Measurements from ENCODE around the gene CNTN5. TPM values are rescaled to one million over a fixed set of nuclear protein-coding genes. Genes with fewer than 3 reads are reported as not detected.
A peak's percentile ranks its signal among the peaks of the same experiment; 100 is the strongest.

CNTN5 gene
- total and polyA plus RNA-seq, 2 experiments from 2014 or later, result 9.6 to 10.6 TPM

DNA sequence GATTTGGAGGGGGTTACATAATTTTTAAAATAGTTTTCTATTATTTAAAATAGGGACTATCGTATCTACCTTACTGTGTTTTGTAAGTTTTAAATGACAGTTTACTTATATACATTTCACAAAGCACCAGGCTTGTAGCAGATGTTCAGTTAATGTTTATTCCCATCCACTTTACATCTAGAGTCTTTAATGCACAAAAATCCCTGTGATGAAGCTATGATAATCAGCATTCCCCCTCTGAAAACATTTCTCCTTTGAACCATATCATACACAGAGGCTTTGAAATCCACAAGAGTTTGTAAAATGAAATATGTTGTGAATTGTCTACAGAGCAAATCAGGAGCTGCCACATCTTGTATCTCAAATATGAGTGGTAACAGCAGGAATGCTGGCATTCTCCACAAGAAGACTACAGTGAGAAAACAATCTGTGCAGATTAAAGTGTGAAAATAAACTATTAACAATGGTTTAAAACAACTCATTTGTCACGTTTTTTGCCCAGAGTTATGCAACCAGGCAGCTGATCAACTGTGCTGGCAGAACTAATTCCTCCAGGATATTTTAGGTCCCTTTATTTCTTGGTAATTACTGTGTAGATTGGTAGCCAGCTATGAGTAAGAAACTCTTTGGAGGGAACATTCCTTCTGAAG lies 967.2 kb downstream of the CNTN5 start:
- no peaks in the 10 kb centered on the region for H3K27me3 ChIP-seq

DNA sequence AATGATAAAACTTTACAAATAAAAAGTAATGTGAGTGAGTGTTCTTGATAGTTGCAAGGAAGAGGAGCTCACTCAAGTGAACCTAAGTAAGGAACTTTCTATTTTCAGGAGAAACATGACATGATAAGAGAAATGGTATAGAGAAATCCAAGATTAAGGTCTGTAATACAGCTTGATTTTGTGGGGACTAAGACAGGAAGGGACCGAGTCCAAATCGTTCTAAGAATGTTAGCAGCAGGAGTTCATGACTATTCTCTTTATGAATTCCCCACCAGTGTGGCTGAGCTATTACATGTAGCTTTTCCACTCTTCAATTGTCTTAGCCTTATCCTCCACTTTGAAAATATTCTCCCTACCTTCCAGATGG lies 967.7 kb downstream of the CNTN5 start:
- Histone ChIP-seq H3K27ac (peak overlapping the region; percentile 7), H3K79me2 (no peaks in the 10 kb centered on the region), H3K27me3 (no peaks in the 10 kb centered on the region), H4K20me1 (ENCODE audit: insufficient read depth, poor library complexity, severe bottlenecking) (no peaks in the 10 kb centered on the region), H3K4me2 (peak overlapping the region; percentile 19), H3K4me3 (no peak overlapping the region), H3K9me2 (replicated peaks; ENCODE audit: insufficient read depth) (no peaks in the 10 kb centered on the region), H3K36me3 (replicated peaks; ENCODE audit: insufficient read depth, low read depth) (no peaks in the 10 kb centered on the region), H3K9me3 (ENCODE audit: low read depth) (no peaks in the 10 kb centered on the region), H3K4me1 (ENCODE audit: insufficient read depth) (no peaks in the 10 kb centered on the region), H2AFZ (no peak overlapping the region)
- no peak for DNase-seq (ENCODE audit: low spot score)
- 59% methylated on average over 2 of the region's 2 CpGs for WGBS (ENCODE audit: low lambda C conversion rate, missing lambda C conversion rate)
- TF ChIP-seq EZH2 (IDR thresholded peaks at IDR 0.05; ENCODE audit: borderline replicate concordance) (no peak), EZH2phosphoT487 (IDR thresholded peaks at IDR 0.05; ENCODE audit: low read depth, severe bottlenecking, unreplicated experiment) (no peak)
- TF ChIP-seq, protein P1, sequence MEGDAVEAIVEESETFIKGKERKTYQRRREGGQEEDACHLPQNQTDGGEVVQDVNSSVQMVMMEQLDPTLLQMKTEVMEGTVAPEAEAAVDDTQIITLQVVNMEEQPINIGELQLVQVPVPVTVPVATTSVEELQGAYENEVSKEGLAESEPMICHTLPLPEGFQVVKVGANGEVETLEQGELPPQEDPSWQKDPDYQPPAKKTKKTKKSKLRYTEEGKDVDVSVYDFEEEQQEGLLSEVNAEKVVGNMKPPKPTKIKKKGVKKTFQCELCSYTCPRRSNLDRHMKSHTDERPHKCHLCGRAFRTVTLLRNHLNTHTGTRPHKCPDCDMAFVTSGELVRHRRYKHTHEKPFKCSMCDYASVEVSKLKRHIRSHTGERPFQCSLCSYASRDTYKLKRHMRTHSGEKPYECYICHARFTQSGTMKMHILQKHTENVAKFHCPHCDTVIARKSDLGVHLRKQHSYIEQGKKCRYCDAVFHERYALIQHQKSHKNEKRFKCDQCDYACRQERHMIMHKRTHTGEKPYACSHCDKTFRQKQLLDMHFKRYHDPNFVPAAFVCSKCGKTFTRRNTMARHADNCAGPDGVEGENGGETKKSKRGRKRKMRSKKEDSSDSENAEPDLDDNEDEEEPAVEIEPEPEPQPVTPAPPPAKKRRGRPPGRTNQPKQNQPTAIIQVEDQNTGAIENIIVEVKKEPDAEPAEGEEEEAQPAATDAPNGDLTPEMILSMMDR (IDR thresholded peaks at IDR 0.05; ENCODE audit: poor library complexity), result no peak

More for the DNA sequence above, 967.2 kb downstream of the CNTN5 start:
- peak overlapping the region; percentile 7 for H3K27ac ChIP-seq
- no peaks in the 10 kb centered on the region for H4K20me1 ChIP-seq (ENCODE audit: insufficient read depth, poor library complexity, severe bottlenecking)
- no peak overlapping the region for H3K4me3 ChIP-seq
- no peaks in the 10 kb centered on the region for H3K9me2 ChIP-seq (replicated peaks; ENCODE audit: insufficient read depth)
- TF ChIP-seq EZH2 (IDR thresholded peaks at IDR 0.05; ENCODE audit: borderline replicate concordance), result no peak
- no peak for TF ChIP-seq EZH2phosphoT487 (IDR thresholded peaks at IDR 0.05; ENCODE audit: low read depth, severe bottlenecking, unreplicated experiment)
- TF ChIP-seq, protein P1 (IDR thresholded peaks at IDR 0.05; ENCODE audit: poor library complexity), result no peak
- H3K79me2 ChIP-seq, result no peaks in the 10 kb centered on the region
- H3K9me3 ChIP-seq (ENCODE audit: low read depth), result no peaks in the 10 kb centered on the region
- peak overlapping the region; percentile 19 for H3K4me2 ChIP-seq
- no peaks in the 10 kb centered on the region for H3K4me1 ChIP-seq (ENCODE audit: insufficient read depth)
- DNase-seq (ENCODE audit: low spot score), result no peak
- H3K36me3 ChIP-seq (replicated peaks; ENCODE audit: insufficient read depth, low read depth), result no peaks in the 10 kb centered on the region
- WGBS (ENCODE audit: low lambda C conversion rate, missing lambda C conversion rate), result 40% methylated on average over 2 of the region's 2 CpGs
- no peak overlapping the region for H2AFZ ChIP-seq

DNA sequence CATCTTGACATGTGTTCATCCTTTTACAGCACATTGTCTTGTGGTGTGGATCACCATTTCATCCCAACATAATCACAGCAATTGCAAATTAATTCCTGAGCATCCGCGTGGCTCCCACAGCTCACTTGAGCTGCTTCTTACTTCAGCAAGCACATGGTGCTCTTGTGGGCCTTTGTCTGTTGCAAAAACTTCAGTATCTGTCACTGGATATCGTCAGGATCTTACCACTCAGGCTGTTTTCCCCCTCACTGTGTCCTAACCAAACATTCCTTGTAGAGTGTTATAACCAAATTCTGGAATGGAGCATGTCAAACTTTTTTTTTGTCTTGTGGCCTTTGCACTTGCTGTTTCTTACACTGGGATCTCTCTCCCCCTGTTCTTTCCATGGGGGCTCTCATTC lies 983.2 kb downstream of the CNTN5 start:
- Histone ChIP-seq H3K27me3 (no peaks in the 10 kb centered on the region), H3K27ac (peak overlapping the region; percentile 64), H2AFZ (no peak overlapping the region)

DNA sequence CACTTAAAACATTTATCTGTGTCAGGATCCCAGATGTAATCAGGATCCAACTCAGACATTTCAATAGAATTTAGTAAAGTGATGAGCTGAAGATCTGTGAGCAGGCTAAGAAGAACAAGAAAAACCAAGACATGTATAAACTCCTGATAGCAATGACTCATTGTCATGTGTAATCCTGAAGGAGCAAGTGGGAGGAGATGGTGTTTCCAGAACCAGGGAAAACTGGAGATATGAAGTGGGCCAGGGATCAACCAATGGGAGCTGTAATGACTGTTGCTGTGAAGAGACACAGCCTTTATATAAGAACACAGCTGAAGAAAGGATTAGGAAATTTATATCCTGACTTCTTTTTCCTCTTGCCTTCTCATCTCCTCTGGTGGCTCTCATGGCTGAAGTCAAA lies 983.8 kb downstream of the CNTN5 start:
- Histone ChIP-seq H3K79me2 (no peaks in the 10 kb centered on the region), H2AFZ (no peak overlapping the region), H3K27ac (peak overlapping the region; percentile 64), H3K9me3 (ENCODE audit: low read depth) (no peaks in the 10 kb centered on the region), H3K36me3 (replicated peaks; ENCODE audit: insufficient read depth, low read depth) (no peaks in the 10 kb centered on the region), H3K4me1 (ENCODE audit: insufficient read depth) (no peaks in the 10 kb centered on the region), H3K27me3 (no peaks in the 10 kb centered on the region), H4K20me1 (ENCODE audit: insufficient read depth, poor library complexity, severe bottlenecking) (no peaks in the 10 kb centered on the region), H3K4me2 (no peak overlapping the region), H3K4me3 (no peak overlapping the region), H3K9me2 (replicated peaks; ENCODE audit: insufficient read depth) (no peaks in the 10 kb centered on the region)
- peak; percentile 66 for DNase-seq (ENCODE audit: low spot score)
- TF ChIP-seq EZH2 (IDR thresholded peaks at IDR 0.05; ENCODE audit: borderline replicate concordance), result no peak
- TF ChIP-seq, protein P1 (IDR thresholded peaks at IDR 0.05; ENCODE audit: poor library complexity), result no peak
- no peak for TF ChIP-seq EZH2phosphoT487 (IDR thresholded peaks at IDR 0.05; ENCODE audit: low read depth, severe bottlenecking, unreplicated experiment)

More for the DNA sequence above, 983.2 kb downstream of the CNTN5 start:
- no peaks in the 10 kb centered on the region for H4K20me1 ChIP-seq (ENCODE audit: insufficient read depth, poor library complexity, severe bottlenecking)
- no peak for TF ChIP-seq EZH2 (IDR thresholded peaks at IDR 0.05; ENCODE audit: borderline replicate concordance)
- H3K9me3 ChIP-seq (ENCODE audit: low read depth), result no peaks in the 10 kb centered on the region
- H3K79me2 ChIP-seq, result no peaks in the 10 kb centered on the region
- 60% methylated on average over 3 of the region's 3 CpGs for WGBS (ENCODE audit: low lambda C conversion rate, missing lambda C conversion rate)
- DNase-seq (ENCODE audit: low spot score), result peak; percentile 19
- H3K4me2 ChIP-seq, result no peak overlapping the region
- H3K36me3 ChIP-seq (replicated peaks; ENCODE audit: insufficient read depth, low read depth), result no peaks in the 10 kb centered on the region
- H3K9me2 ChIP-seq (replicated peaks; ENCODE audit: insufficient read depth), result no peaks in the 10 kb centered on the region
- H3K4me3 ChIP-seq, result no peak overlapping the region
- H3K4me1 ChIP-seq (ENCODE audit: insufficient read depth), result no peaks in the 10 kb centered on the region

All from hepatocyte (in vitro differentiated cells).